ENCODE data around the gene USF3. TPM values are rescaled to one million over a fixed set of nuclear protein-coding genes. Genes with fewer than 3 reads are reported as not detected.

The USF3 gene
- total and polyA plus RNA-seq, 7 donors: 3.5 to 21.9 (median 10.7) TPM

GRCh38 chr3:113663324-113663750 is 33.1 kb downstream of the USF3 start:
- no peaks in the 10 kb centered on the region for H3K27me3 ChIP-seq
- H3K4me1 ChIP-seq: peaks cover 0 to 27% (median 12%) of the 10 kb centered on the region in 4 donors
- no peak overlapping the region for H3K4me3 ChIP-seq
- no peak for DNase-seq
- no peak for TF ChIP-seq CTCF (IDR thresholded peaks at IDR 0.05)
- TF ChIP-seq EP300 (IDR thresholded peaks at IDR 0.05): no peak
- TF ChIP-seq POLR2AphosphoS5 (IDR thresholded peaks at IDR 0.05): no peak
- TF ChIP-seq POLR2A (IDR thresholded peaks at IDR 0.05): no peak
- peaks cover 0 to 25% (median 4%) of the 10 kb centered on the region in 4 donors for H3K36me3 ChIP-seq
- H3K9me3 ChIP-seq: no peaks in the 10 kb centered on the region
- 21 to 80% methylated on average over 3 of the region's 3 CpGs for WGBS, 2 donors
- intact Hi-C loops (cut with DNase I): no loop called here
- peak overlapping the region in 2 of 4 donors; percentile 70 to 73 for H3K27ac ChIP-seq

- TF ChIP-seq CTCF (IDR thresholded peaks at IDR 0.05): no peak
- TF ChIP-seq EP300 (IDR thresholded peaks at IDR 0.05): no peak
- TF ChIP-seq POLR2A (IDR thresholded peaks at IDR 0.05): no peak
- no peak for TF ChIP-seq POLR2AphosphoS5 (IDR thresholded peaks at IDR 0.05)
- intact Hi-C loops (cut with DNase I): no loop called here
- Histone ChIP-seq H3K9me3 (no peaks in the 10 kb centered on the region), H3K4me3 (no peak overlapping the region), H3K27ac (peak overlapping the region in 3 of 4 donors; percentile 70 to 73 (median 73)), H3K4me1 (peaks cover 0 to 27% (median 12%) of the 10 kb centered on the region in 4 donors), H3K36me3 (peaks cover 0 to 25% (median 6%) of the 10 kb centered on the region in 4 donors), H3K27me3 (no peaks in the 10 kb centered on the region)
- no peak for DNase-seq
- WGBS, 2 donors: 9 to 61% methylated on average over 1 of the region's 1 CpG
These were observed 33.6 kb downstream of the USF3 start for GRCh38 chr3:113662824-113663223.

GRCh38 chr3:113660896-113661295 is 35.5 kb downstream of the USF3 start:
- TF ChIP-seq CTCF (IDR thresholded peaks at IDR 0.05) (no peak), POLR2AphosphoS5 (IDR thresholded peaks at IDR 0.05) (peak in 3 of 4 donors; percentile 45 to 52 (median 48)), EP300 (IDR thresholded peaks at IDR 0.05) (peak in 2 of 4 donors; percentile 33 to 51), POLR2A (IDR thresholded peaks at IDR 0.05) (no peak)
- Histone ChIP-seq H3K4me3 (no peak overlapping the region), H3K36me3 (peaks cover 0 to 25% (median 6%) of the 10 kb centered on the region in 4 donors), H3K27ac (peak overlapping the region; percentile 56 to 73 (median 72)), H3K4me1 (peaks cover 0 to 27% (median 12%) of the 10 kb centered on the region in 4 donors), H3K27me3 (no peaks in the 10 kb centered on the region), H3K9me3 (no peaks in the 10 kb centered on the region)
- peak; percentile 86 for DNase-seq
- intact Hi-C loops (cut with DNase I): no loop called here
- WGBS, 2 donors: 68 to 89% methylated on average over 4 of the region's 4 CpGs

- H3K36me3 ChIP-seq: peaks cover 0 to 25% (median 6%) of the 10 kb centered on the region in 4 donors
- H3K27ac ChIP-seq: peak overlapping the region; percentile 56 to 73 (median 72)
- no peak overlapping the region for H3K4me3 ChIP-seq
- TF ChIP-seq POLR2AphosphoS5 (IDR thresholded peaks at IDR 0.05) (no peak), EP300 (IDR thresholded peaks at IDR 0.05) (no peak), CTCF (IDR thresholded peaks at IDR 0.05) (no peak), POLR2A (IDR thresholded peaks at IDR 0.05) (no peak)
- no peak for DNase-seq
- no peaks in the 10 kb centered on the region for H3K27me3 ChIP-seq
- H3K4me1 ChIP-seq: peaks cover 0 to 27% (median 12%) of the 10 kb centered on the region in 4 donors
- H3K9me3 ChIP-seq: no peaks in the 10 kb centered on the region
- 94 to 98% methylated on average over 2 of the region's 2 CpGs for WGBS, 2 donors
- intact Hi-C loops (cut with DNase I): no loop called here
These were observed 36.0 kb downstream of the USF3 start for GRCh38 chr3:113660458-113660857.

- no peaks in the 10 kb centered on the region for H3K9me3 ChIP-seq
- intact Hi-C loops (cut with DNase I): no loop called here
- peak overlapping the region; percentile 56 to 73 (median 72) for H3K27ac ChIP-seq
- TF ChIP-seq CTCF (IDR thresholded peaks at IDR 0.05) (no peak), POLR2AphosphoS5 (IDR thresholded peaks at IDR 0.05) (no peak), POLR2A (IDR thresholded peaks at IDR 0.05) (no peak), EP300 (IDR thresholded peaks at IDR 0.05) (no peak)
- peaks cover 0 to 30% (median 13%) of the 10 kb centered on the region in 4 donors for H3K4me1 ChIP-seq
- H3K36me3 ChIP-seq: peaks cover 0 to 25% (median 6%) of the 10 kb centered on the region in 4 donors
- 75 to 84% methylated on average over 1 of the region's 1 CpG for WGBS, 2 donors
- H3K4me3 ChIP-seq: no peak overlapping the region
- no peaks in the 10 kb centered on the region for H3K27me3 ChIP-seq
- DNase-seq: no peak
These were observed 36.4 kb downstream of the USF3 start for GRCh38 chr3:113659996-113660395.
